Endometrium (tissue), 2 donors: ENCODE measurements around the gene COMMD7.

ENCODE experiments used
- FAIRE-seq: peaks from 2 replicates; lab custom pipeline; 2012; peaks lifted over from hg19 to GRCh38; lab: Jason Lieb, UNC
- donor health status: control.
- donor health status: control.

Gene COMMD7

GRCh38 chr20:32743237-32744112 lies at the start of gene COMMD7:
Gene COMMD7 (minus strand): TSS chr20:32743467. CDS start chr20:32743391, 76 bp downstream.
- no peak for FAIRE-seq

- FAIRE-seq, result no peak
These were observed 49.6 kb upstream of the COMMD7 start for GRCh38 chr20:32792731-32793458.

DNA sequence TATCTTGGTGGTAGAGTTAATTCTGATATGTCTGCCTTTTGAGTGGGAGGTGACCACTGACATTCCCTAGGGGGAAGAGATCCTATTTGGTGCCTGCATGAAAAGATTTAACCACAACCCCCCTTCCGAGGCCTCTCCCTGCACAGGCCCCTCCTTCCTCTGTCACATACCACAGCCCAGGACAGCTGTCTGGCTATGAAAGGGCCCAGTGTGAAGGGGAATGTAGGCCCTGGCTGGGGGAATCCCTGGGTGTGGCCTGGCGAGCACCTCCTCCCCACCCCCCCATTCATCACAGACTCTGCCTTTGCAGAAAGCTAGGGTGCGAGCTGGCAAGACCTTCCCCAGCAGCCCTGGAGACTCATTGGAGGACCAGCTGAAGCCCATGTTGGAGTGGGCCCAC lies 49.0 kb upstream of the COMMD7 start:
- no peak for FAIRE-seq

GRCh38 chr20:32790751-32791057 lies 47.4 kb upstream of the COMMD7 start:
- no peak for FAIRE-seq

- FAIRE-seq, result no peak
These were observed 46.9 kb upstream of the COMMD7 start for GRCh38 chr20:32789896-32790750.

- FAIRE-seq, result no peak
These were observed 43.9 kb upstream of the COMMD7 start for GRCh38 chr20:32787168-32787567.

DNA sequence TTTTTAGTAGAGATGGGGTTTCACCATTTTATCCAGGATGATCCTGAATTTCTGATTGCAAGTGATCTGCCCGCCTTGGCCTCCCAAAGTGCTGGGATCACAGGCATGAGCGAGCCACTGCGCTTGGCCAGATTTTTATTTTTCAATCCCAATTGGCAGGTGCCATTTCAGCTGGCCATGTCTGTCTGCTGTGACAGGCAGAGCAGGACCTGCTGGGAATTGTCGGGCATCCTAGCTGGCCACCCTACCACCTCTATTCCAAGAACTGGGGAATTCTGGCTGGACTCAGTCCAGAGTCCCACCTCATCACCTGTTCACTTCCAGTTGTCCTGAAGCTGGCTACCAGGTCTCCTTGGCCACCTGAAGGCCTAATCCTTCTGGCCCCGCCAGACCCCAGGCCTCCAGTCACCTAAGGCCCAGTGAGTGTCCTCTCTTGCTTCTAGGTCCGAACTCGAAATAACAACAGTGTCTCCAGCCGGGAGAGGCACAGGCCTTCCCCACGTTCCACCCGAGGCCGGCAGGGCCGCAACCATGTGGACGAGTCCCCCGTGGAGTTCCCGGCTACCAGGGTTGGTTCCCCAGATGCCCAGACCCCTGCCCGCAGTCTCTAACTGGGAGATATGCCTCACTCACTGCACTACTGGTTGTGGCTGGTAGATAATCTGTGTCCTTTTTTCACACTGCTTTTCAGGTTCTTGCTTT lies 42.9 kb upstream of the COMMD7 start:
- FAIRE-seq, result no peak

DNA sequence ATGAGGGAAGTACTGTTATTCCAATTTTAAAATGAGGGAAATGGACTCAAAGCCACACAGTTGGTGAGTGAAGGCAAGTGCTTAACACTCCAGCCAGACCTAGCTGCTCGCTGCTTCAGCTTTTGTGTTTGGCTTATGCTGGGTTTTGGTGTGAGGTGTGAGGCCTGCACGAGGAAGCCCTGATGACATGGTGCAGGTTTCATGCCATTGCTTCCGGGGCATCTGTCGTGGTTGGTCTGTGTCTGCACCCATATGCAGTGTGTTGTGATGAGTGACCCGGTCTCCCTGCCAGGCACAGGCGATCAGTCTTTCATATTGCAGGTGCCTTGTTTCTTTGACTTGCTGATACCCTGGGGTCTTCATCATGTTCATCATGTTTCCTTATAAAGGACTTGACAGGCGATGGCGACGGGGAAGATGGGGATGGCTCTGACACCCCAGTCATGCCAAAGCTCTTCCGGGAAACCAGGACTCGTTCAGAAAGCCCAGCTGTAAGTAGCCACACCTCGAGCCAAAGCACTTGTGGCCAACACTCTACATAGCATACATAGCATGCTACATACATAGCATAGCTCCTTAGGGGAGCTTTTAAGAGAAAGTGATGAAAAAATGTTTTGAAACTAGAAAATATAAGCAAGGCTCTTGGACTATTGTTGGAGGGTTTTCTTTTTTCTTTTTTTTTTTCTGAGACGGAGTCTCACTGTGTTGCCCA lies 41.3 kb upstream of the COMMD7 start:
- no peak for FAIRE-seq

DNA sequence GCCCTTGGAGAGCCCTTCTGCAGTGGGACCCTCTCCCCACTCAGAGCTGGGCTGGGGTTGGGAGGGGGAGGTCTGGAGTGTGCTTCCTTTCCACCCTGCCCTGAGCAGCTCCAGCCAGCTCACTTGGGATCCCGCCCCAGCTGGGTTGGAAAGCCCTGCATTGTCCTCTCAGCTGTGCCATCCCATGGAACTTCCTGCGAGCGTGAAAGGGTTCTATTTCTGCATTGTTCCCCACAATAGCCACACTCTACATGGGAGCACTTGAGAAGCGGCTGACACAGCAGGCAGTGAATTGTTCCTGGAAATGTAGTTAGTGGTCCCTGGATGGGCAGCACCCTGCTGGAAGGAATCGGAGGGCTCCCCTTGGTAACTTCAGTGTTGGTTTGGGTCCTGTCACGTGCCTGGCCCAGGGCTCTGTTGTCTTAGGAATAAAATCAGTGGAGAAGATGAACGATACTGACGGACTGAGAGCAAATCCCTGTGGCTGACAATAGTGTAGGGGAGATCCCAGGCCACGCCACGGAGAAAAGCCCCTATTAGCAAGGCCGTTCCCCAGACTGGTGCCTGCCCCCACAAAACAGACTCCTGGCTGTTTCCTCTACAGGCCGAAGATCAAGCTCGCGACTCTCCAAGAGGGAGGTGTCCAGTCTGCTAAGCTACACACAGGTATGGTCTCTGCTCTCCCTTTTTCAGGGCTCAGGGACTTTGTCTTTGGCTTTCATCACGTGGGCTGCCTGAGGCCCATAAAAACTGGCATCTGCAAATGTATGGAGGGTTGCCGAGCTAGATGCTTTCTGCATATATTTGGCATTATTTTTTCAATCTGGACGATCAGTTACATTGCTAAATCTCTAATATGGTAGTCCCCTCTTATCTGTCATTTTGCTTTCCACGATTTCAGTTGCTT lies 37.7 kb upstream of the COMMD7 start:
- FAIRE-seq, result no peak

GRCh38 chr20:32780278-32780677 lies 37.0 kb upstream of the COMMD7 start:
- FAIRE-seq, result no peak

DNA sequence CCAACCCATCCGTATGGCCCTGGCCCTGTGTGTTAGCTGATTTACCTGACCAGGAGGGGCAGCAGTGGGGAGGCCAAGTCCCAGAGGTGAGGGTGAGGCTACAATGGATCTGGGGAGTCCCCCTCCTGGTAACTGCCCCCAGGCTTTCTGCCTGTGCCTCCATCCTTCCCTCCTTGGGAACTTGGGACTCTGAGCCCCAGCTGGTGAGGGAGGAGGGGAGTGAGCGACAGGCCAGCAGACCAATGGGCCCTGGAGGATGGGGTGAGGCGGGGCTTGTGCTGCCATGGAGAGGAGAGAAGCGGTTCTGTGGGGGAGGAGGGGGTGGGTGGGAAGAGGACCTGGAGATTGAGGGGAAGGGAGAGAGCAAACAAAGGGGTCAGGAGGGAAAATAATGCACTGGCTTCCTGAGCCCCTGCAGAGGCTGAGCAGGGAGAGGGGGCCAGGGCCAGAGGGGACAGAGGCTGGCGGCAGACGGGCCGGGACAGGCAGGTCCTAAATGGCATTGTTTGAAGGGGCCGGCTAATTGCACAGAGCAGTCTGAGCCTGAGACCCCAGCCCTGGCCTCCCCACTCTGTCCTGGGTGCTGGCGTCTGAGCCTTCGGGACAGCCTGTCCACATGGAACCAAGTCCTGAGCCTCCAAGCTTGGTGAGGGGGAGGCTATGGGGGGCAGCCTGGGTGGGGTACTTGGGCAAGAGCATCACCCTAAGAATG lies 36.4 kb upstream of the COMMD7 start:
- FAIRE-seq, result no peak

DNA sequence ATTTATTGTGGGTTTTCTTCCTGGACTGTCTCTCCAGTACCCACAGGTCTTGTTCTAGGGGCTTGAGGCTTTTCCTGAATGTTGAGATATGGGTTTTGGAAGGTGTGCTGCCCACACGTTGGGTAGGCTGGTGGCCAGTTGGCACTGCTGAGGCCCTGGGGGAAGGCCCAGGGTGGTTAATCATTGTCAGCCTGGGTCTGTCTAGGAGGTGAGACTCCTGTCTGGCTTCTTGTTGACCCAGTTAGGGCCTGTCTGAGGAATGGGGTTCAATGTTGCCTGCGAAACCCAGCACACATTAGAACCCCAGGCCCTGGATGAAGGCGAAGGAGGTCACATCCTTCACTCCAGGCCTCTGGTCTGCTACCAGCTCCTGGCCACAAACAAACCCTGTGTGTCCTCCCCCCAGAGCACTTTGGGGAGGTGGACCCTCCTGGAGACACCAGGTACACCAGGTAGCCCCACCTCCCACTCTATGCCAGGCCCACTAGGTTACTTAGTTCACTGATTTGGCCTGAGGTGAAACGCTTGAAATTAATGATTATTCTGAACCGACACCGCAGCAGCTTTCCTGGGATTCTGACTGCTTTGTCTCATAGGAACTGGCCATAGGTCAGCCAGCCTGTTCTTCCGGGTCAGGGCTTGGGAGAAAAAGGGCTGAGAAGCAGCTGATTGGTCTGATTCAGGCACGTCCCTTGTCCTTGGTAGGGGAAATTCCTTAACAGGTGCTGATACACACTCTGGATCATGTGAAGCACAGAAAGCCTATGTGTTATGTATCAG lies 34.1 kb upstream of the COMMD7 start:
- no peak for FAIRE-seq

GRCh38 chr20:32775336-32775991 lies 32.2 kb upstream of the COMMD7 start:
- no peak for FAIRE-seq

DNA sequence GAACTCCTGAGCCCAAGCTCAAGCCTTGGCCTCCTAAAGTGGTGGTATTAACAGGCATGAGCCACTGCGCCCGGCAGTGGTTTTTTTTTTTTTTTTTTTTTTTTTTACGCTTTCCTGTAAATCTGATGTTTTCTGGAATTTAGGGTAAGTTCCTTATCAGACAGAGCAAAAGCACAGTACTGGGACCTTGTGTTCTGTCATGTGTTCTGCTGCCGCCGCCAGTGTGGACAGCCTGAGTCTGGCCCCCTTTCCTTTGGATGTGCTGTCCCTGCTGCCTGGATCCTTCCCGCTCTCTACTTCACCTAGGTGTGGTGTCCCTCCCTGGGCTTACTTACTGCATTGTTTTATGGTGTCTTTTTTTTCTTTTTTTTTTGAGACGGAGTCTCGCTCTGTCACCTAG lies 30.6 kb upstream of the COMMD7 start:
- no peak for FAIRE-seq

DNA sequence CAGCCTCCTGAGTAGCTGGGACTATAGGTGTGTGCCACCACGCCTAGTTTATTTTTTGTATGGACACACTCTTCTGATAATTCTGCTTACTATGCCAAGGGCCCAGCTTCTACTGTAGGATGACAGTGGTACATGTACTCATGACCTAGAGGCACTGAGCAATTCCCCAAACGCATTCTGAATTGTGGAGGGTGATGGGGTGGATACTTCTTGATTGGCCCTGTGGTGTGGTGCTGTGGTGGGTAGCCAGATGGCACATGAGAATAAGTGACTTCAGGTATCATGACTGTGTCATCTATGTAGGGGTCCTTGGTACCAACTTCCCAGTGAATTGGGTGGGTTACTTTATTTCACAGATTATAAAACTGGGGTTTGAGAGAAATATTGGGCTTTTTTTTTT lies 30.0 kb upstream of the COMMD7 start:
- FAIRE-seq, result no peak

DNA sequence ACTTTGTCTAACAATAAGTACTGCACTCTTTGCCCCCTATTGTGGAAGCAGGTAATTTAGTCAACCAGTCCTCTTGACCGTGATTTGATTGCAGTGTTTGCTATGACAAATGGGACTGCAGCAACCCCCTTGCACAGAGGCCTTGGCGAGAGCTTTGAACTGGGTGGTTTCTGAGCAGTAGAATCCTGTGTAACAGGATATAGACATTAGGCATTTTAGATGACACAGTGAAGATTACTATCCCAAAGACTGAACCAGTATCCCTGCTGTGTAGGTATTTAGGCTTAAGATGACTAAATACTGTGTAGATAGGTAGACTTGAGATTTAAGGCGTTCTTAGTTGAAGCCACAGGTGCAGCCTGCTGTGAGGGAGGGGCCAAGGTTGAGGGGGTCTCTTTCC lies 28.8 kb upstream of the COMMD7 start:
- no peak for FAIRE-seq

- no peak for FAIRE-seq
These were observed 24.3 kb upstream of the COMMD7 start for GRCh38 chr20:32767418-32768198.
